HG03558 (cell line): ENCODE data around the gene KIT.
A peak's percentile ranks its signal among the peaks of the same experiment; 100 is the strongest.

Experiments used
- ATAC-seq: cut with Tn5 transposase; IDR thresholded peaks from one replicate; pipeline ENCODE4 v1.9.1; 2021; ENCODE audit warnings: moderate number of reproducible peaks; ENCODE audit not compliant: unreplicated experiment; ENCODE audit errors: extremely low read depth

Gene KIT

GRCh38 chr4:54695337-54695736, 37.6 kb downstream of the KIT start:
- ATAC-seq, result no peak

GRCh38 chr4:54695788-54696187, 38.0 kb downstream of the KIT start:
- ATAC-seq, result no peak

- no peak for ATAC-seq
Observed at GRCh38 chr4:54696649-54697048, 38.9 kb downstream of the KIT start.

GRCh38 chr4:54700986-54701385, 43.2 kb downstream of the KIT start:
- ATAC-seq, result no peak

GRCh38 chr4:54703182-54703581, 45.4 kb downstream of the KIT start:
- no peak for ATAC-seq

GRCh38 chr4:54707406-54707805, 49.6 kb downstream of the KIT start:
- ATAC-seq, result no peak

- no peak for ATAC-seq
Observed at GRCh38 chr4:54708339-54709279, 50.9 kb downstream of the KIT start.

- ATAC-seq, result no peak
Observed at GRCh38 chr4:54709400-54709799, 51.6 kb downstream of the KIT start.

- ATAC-seq, result no peak
Observed at GRCh38 chr4:54712206-54712605, 54.4 kb downstream of the KIT start.

- no peak for ATAC-seq
Observed at GRCh38 chr4:54714631-54715030, 56.9 kb downstream of the KIT start.

GRCh38 chr4:54716478-54717065, 58.8 kb downstream of the KIT start:
- no peak for ATAC-seq

GRCh38 chr4:54717694-54718093, 59.9 kb downstream of the KIT start:
- no peak for ATAC-seq

- ATAC-seq, result no peak
Observed at GRCh38 chr4:54719378-54719777, 61.6 kb downstream of the KIT start.

GRCh38 chr4:54723220-54723619, 65.5 kb downstream of the KIT start:
- ATAC-seq, result no peak

GRCh38 chr4:54723820-54724219, 66.1 kb downstream of the KIT start:
- no peak for ATAC-seq

GRCh38 chr4:54726907-54727306, 69.2 kb downstream of the KIT start:
- ATAC-seq, result no peak

- ATAC-seq, result peak; percentile 47
Observed at GRCh38 chr4:54727346-54727745, 69.6 kb downstream of the KIT start.

GRCh38 chr4:54728368-54728767, 70.6 kb downstream of the KIT start:
- ATAC-seq, result no peak

GRCh38 chr4:54729256-54729655, 71.5 kb downstream of the KIT start:
- no peak for ATAC-seq

- ATAC-seq, result no peak
Observed at GRCh38 chr4:54730581-54730980, 72.8 kb downstream of the KIT start.

GRCh38 chr4:54731552-54731951, 73.8 kb downstream of the KIT start:
- ATAC-seq, result no peak

GRCh38 chr4:54731976-54732375, 74.2 kb downstream of the KIT start:
- no peak for ATAC-seq
